ENCODE measurements around the gene TRPV3.

GRCh38 chr17:3553419-3554401, 3.9 kb downstream of the TRPV3 start:
- TF ChIP-seq CTCF (IDR thresholded peaks at IDR 0.05) (no peak), POLR2A (IDR thresholded peaks at IDR 0.05) (no peak)
